ENCODE data around the gene TMEM74B. TPM values are rescaled to one million over a fixed set of nuclear protein-coding genes. Genes with fewer than 3 reads are reported as not detected.

The TMEM74B gene
- total and polyA plus RNA-seq, 2 donors (not counting 1 experiment from before 2014, with no cell fraction given), result 0.42 to 1.4 TPM

GRCh38 chr20:1155342-1155741 lies 29.4 kb downstream of the TMEM74B start:
- TF ChIP-seq EZH2 (IDR thresholded peaks at IDR 0.05; ENCODE audit: borderline replicate concordance, insufficient read depth, low read depth, low read length, poor library complexity, severe bottlenecking), result no peak
- TF ChIP-seq, protein P1, sequence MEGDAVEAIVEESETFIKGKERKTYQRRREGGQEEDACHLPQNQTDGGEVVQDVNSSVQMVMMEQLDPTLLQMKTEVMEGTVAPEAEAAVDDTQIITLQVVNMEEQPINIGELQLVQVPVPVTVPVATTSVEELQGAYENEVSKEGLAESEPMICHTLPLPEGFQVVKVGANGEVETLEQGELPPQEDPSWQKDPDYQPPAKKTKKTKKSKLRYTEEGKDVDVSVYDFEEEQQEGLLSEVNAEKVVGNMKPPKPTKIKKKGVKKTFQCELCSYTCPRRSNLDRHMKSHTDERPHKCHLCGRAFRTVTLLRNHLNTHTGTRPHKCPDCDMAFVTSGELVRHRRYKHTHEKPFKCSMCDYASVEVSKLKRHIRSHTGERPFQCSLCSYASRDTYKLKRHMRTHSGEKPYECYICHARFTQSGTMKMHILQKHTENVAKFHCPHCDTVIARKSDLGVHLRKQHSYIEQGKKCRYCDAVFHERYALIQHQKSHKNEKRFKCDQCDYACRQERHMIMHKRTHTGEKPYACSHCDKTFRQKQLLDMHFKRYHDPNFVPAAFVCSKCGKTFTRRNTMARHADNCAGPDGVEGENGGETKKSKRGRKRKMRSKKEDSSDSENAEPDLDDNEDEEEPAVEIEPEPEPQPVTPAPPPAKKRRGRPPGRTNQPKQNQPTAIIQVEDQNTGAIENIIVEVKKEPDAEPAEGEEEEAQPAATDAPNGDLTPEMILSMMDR (IDR thresholded peaks at IDR 0.05), result no peak
- H3K4me3 Mint-ChIP-seq, result no peak overlapping the region
- H3K9me3 Mint-ChIP-seq (ENCODE audit: insufficient read depth), result peaks cover 4% of the 10 kb centered on the region
- intact Hi-C loops (cut with micrococcal nuclease), result no loop called here
- no peak for DNase-seq
- POLR2A ChIA-PET, result no interaction called here
- Histone ChIP-seq H3K27me3 (replicated peaks in 1 of 4; ENCODE audit: control extremely low read depth in 1 of 4, control insufficient read depth in 3 of 4, insufficient read depth in 4 of 4, low read length in 3 of 4) (no peaks in the 10 kb centered on the region), H3K79me2 (ENCODE audit: control insufficient read depth, insufficient read depth, low read length) (no peaks in the 10 kb centered on the region), H3K9me3 (ENCODE audit: control extremely low read depth in 1 of 3, control insufficient read depth in 2 of 3, insufficient read depth in 1 of 3, low read length in 2 of 3) (peaks cover 0 to 8% (median 8%) of the 10 kb centered on the region in 3 donors), H3K9ac (ENCODE audit: low read length) (no peak overlapping the region), H4K20me1 (ENCODE audit: control insufficient read depth, insufficient read depth, low read length, poor library complexity, severe bottlenecking) (peaks cover 25% of the 10 kb centered on the region), H3K4me1 (ENCODE audit: control insufficient read depth in 2 of 2, insufficient read depth in 2 of 2, low read length in 2 of 2) (no peaks in the 10 kb centered on the region), H3K27ac (ENCODE audit: low read length in 2 of 2) (no peak overlapping the region), H3K36me3 (replicated peaks in 1 of 2; ENCODE audit: control extremely low read depth in 1 of 2, control insufficient read depth in 1 of 2, extremely low read depth in 1 of 2, insufficient read depth in 2 of 2, low read length in 1 of 2) (peaks cover 37 to 39% of the 10 kb centered on the region in 2 experiments), H3K4me2 (replicated peaks; ENCODE audit: low read depth, low read length, poor library complexity, severe bottlenecking) (no peak overlapping the region), H3K4me3 (ENCODE audit: control extremely low read depth in 1 of 5, extremely low read depth in 1 of 5, insufficient read depth in 1 of 5, low read depth in 2 of 5, low read length in 4 of 5) (no peak overlapping the region), H2AFZ (ENCODE audit: insufficient read depth, low read depth, low read length, poor library complexity, severe bottlenecking) (no peak overlapping the region)
- H3K27ac Mint-ChIP-seq, result no peak overlapping the region
- ATAC-seq (ENCODE audit: low read depth), result no peak
- CTCF ChIA-PET, result no interaction called here
- no peaks in the 10 kb centered on the region for H3K27me3 Mint-ChIP-seq
- WGBS (ENCODE audit: insufficient coverage), result 100% methylated on average over 2 of the region's 3 CpGs
- peaks cover 3% of the 10 kb centered on the region for H3K4me1 Mint-ChIP-seq

- 92% methylated on average over 1 of the region's 1 CpG for WGBS (ENCODE audit: insufficient coverage)
- no peaks in the 10 kb centered on the region for H3K27me3 ChIP-seq (replicated peaks in 1 of 4; ENCODE audit: control extremely low read depth in 1 of 4, control insufficient read depth in 3 of 4, insufficient read depth in 4 of 4, low read length in 3 of 4)
- CTCF ChIA-PET, result interaction anchor here (0.8 kb wide), 1 partner anchor 51 kb away, joined by 3 read pairs; no protein-coding TSS in a partner anchor
Measured at GRCh38 chr20:1154691-1155090, 30.1 kb downstream of the TMEM74B start.

More at GRCh38 chr20:1154691-1155090, 30.1 kb downstream of the TMEM74B start:
- Histone ChIP-seq H3K36me3 (replicated peaks in 1 of 2; ENCODE audit: control extremely low read depth in 1 of 2, control insufficient read depth in 1 of 2, extremely low read depth in 1 of 2, insufficient read depth in 2 of 2, low read length in 1 of 2) (peaks cover 37 to 38% of the 10 kb centered on the region in 2 experiments), H3K27ac (ENCODE audit: low read length in 2 of 2) (no peak overlapping the region), H3K9me3 (ENCODE audit: control extremely low read depth in 1 of 3, control insufficient read depth in 2 of 3, insufficient read depth in 1 of 3, low read length in 2 of 3) (peaks cover 0 to 8% (median 8%) of the 10 kb centered on the region in 3 donors), H3K79me2 (ENCODE audit: control insufficient read depth, insufficient read depth, low read length) (no peaks in the 10 kb centered on the region), H3K4me3 (ENCODE audit: control extremely low read depth in 1 of 5, extremely low read depth in 1 of 5, insufficient read depth in 1 of 5, low read depth in 2 of 5, low read length in 4 of 5) (no peak overlapping the region), H2AFZ (ENCODE audit: insufficient read depth, low read depth, low read length, poor library complexity, severe bottlenecking) (no peak overlapping the region), H3K4me1 (ENCODE audit: control insufficient read depth in 2 of 2, insufficient read depth in 2 of 2, low read length in 2 of 2) (no peaks in the 10 kb centered on the region), H4K20me1 (ENCODE audit: control insufficient read depth, insufficient read depth, low read length, poor library complexity, severe bottlenecking) (peaks cover 25% of the 10 kb centered on the region), H3K9ac (ENCODE audit: low read length) (no peak overlapping the region), H3K4me2 (replicated peaks; ENCODE audit: low read depth, low read length, poor library complexity, severe bottlenecking) (no peak overlapping the region)
- ATAC-seq (ENCODE audit: low read depth), result no peak
- POLR2A ChIA-PET, result no interaction called here
- intact Hi-C loops (cut with micrococcal nuclease), result no loop called here
- Mint-ChIP-seq H3K27ac (no peak overlapping the region), H3K9me3 (ENCODE audit: insufficient read depth) (peaks cover 4% of the 10 kb centered on the region), H3K27me3 (no peaks in the 10 kb centered on the region), H3K4me1 (peaks cover 3% of the 10 kb centered on the region), H3K4me3 (no peak overlapping the region)
- TF ChIP-seq EZH2 (IDR thresholded peaks at IDR 0.05; ENCODE audit: borderline replicate concordance, insufficient read depth, low read depth, low read length, poor library complexity, severe bottlenecking), result no peak
- TF ChIP-seq, protein P1 (IDR thresholded peaks at IDR 0.05), result no peak
- no peak for DNase-seq
